ENCODE results near the gene BTBD9. TPM values are rescaled to one million over a fixed set of nuclear protein-coding genes. Genes with fewer than 3 reads are reported as not detected.

The BTBD9 gene
- total and polyA plus RNA-seq, 4 donors = 8.7 to 73.9 (median 28.3) TPM

DNA sequence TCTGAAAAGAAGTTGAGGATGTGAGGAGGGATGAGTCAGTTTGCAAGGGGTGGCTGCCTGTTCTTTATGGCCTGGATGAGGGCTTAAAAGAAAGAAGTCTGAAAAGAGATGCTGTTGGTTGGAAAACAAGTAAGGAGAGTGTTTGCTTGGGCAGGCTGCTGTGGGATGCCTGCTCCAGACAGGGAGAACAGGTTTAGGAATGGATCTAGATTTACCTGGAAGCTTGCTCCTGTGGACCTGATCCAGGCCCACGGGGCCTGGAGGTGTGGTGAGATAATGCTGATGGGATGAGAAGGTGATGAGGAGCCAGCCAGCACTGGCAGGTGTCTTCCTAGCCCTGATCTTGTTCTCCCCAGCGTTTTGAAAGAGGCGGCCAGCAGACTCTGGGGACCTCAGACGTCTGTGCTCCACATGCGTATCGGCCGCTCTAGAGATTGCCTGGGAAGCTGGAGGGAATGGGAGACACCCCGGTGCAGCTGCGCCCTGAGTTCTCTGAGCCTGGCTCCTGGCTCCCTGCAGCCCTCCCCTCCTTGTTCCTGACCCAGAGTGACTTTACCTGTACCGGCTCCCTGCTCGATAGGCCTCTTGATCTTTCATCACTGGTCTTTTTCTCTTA is 488.9 kb downstream of the BTBD9 start:
- DNase-seq (no peak), ATAC-seq (ENCODE audit: insufficient read depth, low FRiP score) (no peak)
- Histone ChIP-seq H3K4me1 (ENCODE audit: control insufficient read depth in 5 of 5, insufficient read depth in 5 of 5, low read length in 5 of 5) (peaks cover 4 to 50% (median 26%) of the 10 kb centered on the region in 5 donors), H3K9me3 (ENCODE audit: control insufficient read depth in 4 of 4, insufficient read depth in 3 of 4, low read length in 3 of 4) (no peaks in the 10 kb centered on the region), H3K9ac (ENCODE audit: insufficient read depth in 1 of 2, low read length in 2 of 2) (no peak overlapping the region), H3K27me3 (ENCODE audit: control insufficient read depth in 3 of 3, insufficient read depth in 3 of 3, low read length in 2 of 3) (no peaks in the 10 kb centered on the region), H3K4me3 (no peak overlapping the region), H3K36me3 (ENCODE audit: control insufficient read depth in 4 of 4, insufficient read depth in 4 of 4, low read length in 4 of 4) (peaks cover 0 to 21% (median 8%) of the 10 kb centered on the region in 4 donors), H3K27ac (ENCODE audit: low read depth in 1 of 2, low read length in 1 of 2) (no peak overlapping the region)
- 91 to 100% methylated on average over 11 of the region's 11 CpGs for WGBS, 2 donors
- TF ChIP-seq, protein P1, sequence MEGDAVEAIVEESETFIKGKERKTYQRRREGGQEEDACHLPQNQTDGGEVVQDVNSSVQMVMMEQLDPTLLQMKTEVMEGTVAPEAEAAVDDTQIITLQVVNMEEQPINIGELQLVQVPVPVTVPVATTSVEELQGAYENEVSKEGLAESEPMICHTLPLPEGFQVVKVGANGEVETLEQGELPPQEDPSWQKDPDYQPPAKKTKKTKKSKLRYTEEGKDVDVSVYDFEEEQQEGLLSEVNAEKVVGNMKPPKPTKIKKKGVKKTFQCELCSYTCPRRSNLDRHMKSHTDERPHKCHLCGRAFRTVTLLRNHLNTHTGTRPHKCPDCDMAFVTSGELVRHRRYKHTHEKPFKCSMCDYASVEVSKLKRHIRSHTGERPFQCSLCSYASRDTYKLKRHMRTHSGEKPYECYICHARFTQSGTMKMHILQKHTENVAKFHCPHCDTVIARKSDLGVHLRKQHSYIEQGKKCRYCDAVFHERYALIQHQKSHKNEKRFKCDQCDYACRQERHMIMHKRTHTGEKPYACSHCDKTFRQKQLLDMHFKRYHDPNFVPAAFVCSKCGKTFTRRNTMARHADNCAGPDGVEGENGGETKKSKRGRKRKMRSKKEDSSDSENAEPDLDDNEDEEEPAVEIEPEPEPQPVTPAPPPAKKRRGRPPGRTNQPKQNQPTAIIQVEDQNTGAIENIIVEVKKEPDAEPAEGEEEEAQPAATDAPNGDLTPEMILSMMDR (IDR thresholded peaks at IDR 0.05; ENCODE audit: control extremely low read depth, extremely low read depth) = no peak

DNA sequence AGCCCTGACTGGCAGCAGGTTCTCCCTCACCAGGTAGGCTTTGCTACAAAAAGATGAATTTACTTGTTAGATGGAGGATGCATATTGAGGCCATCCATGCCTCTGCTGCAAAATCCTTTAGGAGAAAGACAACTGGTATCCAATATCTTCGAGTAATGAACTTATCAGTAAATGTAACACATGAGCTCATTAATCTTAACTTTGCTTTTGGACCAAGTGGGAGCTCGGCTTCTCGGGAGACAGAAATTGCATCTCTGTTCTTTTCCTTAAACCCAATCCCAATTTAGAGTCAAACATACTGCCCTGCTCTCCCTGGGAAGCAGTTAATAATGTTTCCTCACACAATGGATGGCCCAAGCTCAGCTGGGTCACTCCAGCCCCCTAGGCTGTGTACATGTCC is 489.7 kb downstream of the BTBD9 start:
- DNase-seq = peak in 2 of 3 donors; percentile 60 to 61
- Histone ChIP-seq H3K4me1 (ENCODE audit: control insufficient read depth in 5 of 5, insufficient read depth in 5 of 5, low read length in 5 of 5) (peaks cover 4 to 43% (median 20%) of the 10 kb centered on the region in 5 donors), H3K27ac (ENCODE audit: low read depth in 1 of 2, low read length in 1 of 2) (no peak overlapping the region), H3K36me3 (ENCODE audit: control insufficient read depth in 4 of 4, insufficient read depth in 4 of 4, low read length in 4 of 4) (peaks cover 0 to 21% (median 8%) of the 10 kb centered on the region in 4 donors), H3K9ac (ENCODE audit: insufficient read depth in 1 of 2, low read length in 2 of 2) (no peak overlapping the region), H3K4me3 (no peak overlapping the region), H3K27me3 (ENCODE audit: control insufficient read depth in 3 of 3, insufficient read depth in 3 of 3, low read length in 2 of 3) (no peaks in the 10 kb centered on the region), H3K9me3 (ENCODE audit: control insufficient read depth in 4 of 4, insufficient read depth in 3 of 4, low read length in 3 of 4) (no peaks in the 10 kb centered on the region)
- 81 to 86% methylated on average over 3 of the region's 3 CpGs for WGBS, 2 donors
- ATAC-seq (ENCODE audit: insufficient read depth, low FRiP score) = no peak
- TF ChIP-seq, protein P1 (IDR thresholded peaks at IDR 0.05; ENCODE audit: control extremely low read depth, extremely low read depth) = no peak

DNA sequence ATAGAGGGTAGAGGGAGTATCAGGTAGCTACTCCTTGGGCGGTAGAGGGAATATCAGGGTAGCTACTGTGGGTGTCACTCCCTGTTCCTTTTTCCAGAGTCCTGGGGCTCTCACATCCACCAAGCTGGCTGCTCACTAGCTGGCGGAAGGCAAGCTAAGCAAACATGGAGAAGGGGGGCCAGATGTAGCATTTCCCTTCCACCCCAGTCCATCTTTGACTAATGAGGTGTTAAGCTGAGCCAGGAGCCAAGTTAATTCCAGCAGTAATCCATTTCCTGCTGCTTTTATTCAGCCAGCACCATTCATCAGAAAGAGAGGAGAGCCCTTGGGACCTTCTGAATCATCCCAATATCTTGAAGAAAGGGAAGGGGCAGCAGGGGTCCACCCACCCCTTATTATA is 490.2 kb downstream of the BTBD9 start:
- Histone ChIP-seq H3K9ac (ENCODE audit: insufficient read depth in 1 of 2, low read length in 2 of 2) (no peak overlapping the region), H3K4me1 (ENCODE audit: control insufficient read depth in 5 of 5, insufficient read depth in 5 of 5, low read length in 5 of 5) (peaks cover 4 to 40% (median 20%) of the 10 kb centered on the region in 5 donors), H3K27me3 (ENCODE audit: control insufficient read depth in 3 of 3, insufficient read depth in 3 of 3, low read length in 2 of 3) (no peaks in the 10 kb centered on the region), H3K9me3 (ENCODE audit: control insufficient read depth in 4 of 4, insufficient read depth in 3 of 4, low read length in 3 of 4) (no peaks in the 10 kb centered on the region), H3K4me3 (no peak overlapping the region), H3K36me3 (ENCODE audit: control insufficient read depth in 4 of 4, insufficient read depth in 4 of 4, low read length in 4 of 4) (peaks cover 0 to 21% (median 8%) of the 10 kb centered on the region in 4 donors), H3K27ac (ENCODE audit: low read depth in 1 of 2, low read length in 1 of 2) (no peak overlapping the region)
- DNase-seq (peak; percentile 85 to 98 (median 94)), ATAC-seq (ENCODE audit: insufficient read depth, low FRiP score) (no peak)
- TF ChIP-seq, protein P1 (IDR thresholded peaks at IDR 0.05; ENCODE audit: control extremely low read depth, extremely low read depth) = no peak
- 65 to 85% methylated on average over 2 of the region's 2 CpGs for WGBS, 2 donors
